BLaER1 treated with 17β-estradiol and CSF1 and Interleukin-3, amounts not matched to agents 10 nM and 100 nM (cell line): ENCODE results near the gene SLC35G6.

Source experiments
- H3K27ac ChIP-seq, 11 experiments: shearing (Covaris generic); formaldehyde crosslinking; 2 replicates each; pipeline ENCODE4 v1.8.1; 2022
- H3K27me3 ChIP-seq, 11 experiments: shearing (Covaris generic); formaldehyde crosslinking; 2 replicates each; pipeline ENCODE4 v1.8.1; 2022
- H3K36me3 ChIP-seq, 11 experiments: shearing (Covaris generic); formaldehyde crosslinking; 2 replicates each; pipeline ENCODE4 v1.8.1; 2022
- H3K4me1 ChIP-seq, 10 experiments: shearing (Covaris generic); formaldehyde crosslinking; 2 replicates each; pipeline ENCODE4 v1.8.1; 2022
- H3K4me2 ChIP-seq, 11 experiments: shearing (Covaris generic); formaldehyde crosslinking; 2 replicates each; pipeline ENCODE4 v1.8.1; 2022
- H3K4me3 ChIP-seq, 10 experiments: shearing (Covaris generic); formaldehyde crosslinking; 2 replicates each; pipeline ENCODE4 v1.8.1; 2022
- H3K9ac ChIP-seq, 11 experiments: shearing (Covaris generic); formaldehyde crosslinking; 2 replicates each; pipeline ENCODE4 v1.8.1; 2022
- H3K9me3 ChIP-seq, 11 experiments: shearing (Covaris generic); formaldehyde crosslinking; replicated peaks in 1 of 11; 2 replicates each; pipeline ENCODE4 v1.8.1; 2022
- H4K20me1 ChIP-seq, 11 experiments: shearing (Covaris generic); formaldehyde crosslinking; 2 replicates each; pipeline ENCODE4 v1.8.1; 2022
- Cebpa-rat ChIP-seq, 11 experiments: shearing (Covaris generic); IDR thresholded peaks; 2 replicates each; pipeline ENCODE4 v1.8.1; 2022

Gene SLC35G6

DNA sequence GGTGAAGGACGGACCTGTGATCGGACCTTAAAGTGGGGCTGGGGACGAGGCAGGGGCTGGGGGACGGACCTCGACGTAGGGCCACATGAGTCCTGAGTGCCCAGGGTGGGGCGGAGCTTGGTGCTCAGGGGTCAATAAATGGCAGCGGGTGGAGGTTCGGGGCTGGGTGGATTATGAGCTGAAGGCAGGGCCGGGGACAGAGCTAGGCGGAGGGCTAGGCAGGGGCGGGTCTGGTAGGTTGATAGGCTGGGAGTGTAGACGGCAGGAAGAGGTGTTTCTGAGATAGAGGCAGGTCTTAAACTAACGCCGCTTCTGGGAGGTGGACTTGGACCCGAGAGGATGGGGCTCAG is 35.7 kb upstream of the SLC35G6 start:
- peaks cover 0 to 31% (median 10%) of the 10 kb centered on the region in 11 experiments; a peak in 12 of 22 replicates for H4K20me1 ChIP-seq
- no peaks in the 10 kb centered on the region for H3K36me3 ChIP-seq
- H3K27ac ChIP-seq: no peak overlapping the region
- peaks cover 13 to 23% (median 19%) of the 10 kb centered on the region in 10 experiments for H3K4me1 ChIP-seq
- H3K9ac ChIP-seq: no peak overlapping the region
- TF ChIP-seq Cebpa-rat (IDR thresholded peaks at IDR 0.05): no peak
- H3K9me3 ChIP-seq: no peaks in the 10 kb centered on the region
- H3K4me3 ChIP-seq: peak overlapping the region in 7 of 10 experiments; percentile 42 to 64 (median 51); a peak in 10 of 20 replicates
- peaks cover 80 to 89% (median 83%) of the 10 kb centered on the region in 11 experiments for H3K27me3 ChIP-seq
- H3K4me2 ChIP-seq: peak overlapping the region; percentile 81 to 96 (median 87)

DNA sequence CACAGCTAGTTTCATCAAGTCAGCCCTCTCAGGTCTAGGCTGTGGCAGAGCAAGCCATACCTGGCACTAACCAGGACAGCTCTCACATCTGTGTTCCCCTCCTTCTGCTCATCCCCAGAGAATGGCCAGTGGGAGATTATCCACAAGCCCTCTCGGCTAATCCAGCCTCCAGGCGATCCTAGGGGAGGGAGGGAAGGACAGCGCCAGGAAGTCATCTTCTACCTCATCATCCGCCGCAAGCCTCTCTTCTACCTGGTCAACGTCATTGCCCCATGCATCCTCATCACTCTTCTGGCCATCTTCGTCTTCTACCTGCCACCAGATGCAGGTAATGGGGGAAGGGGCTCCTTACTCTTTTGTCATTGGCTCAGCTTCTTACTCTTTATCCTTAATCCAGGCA is 32.8 kb upstream of the SLC35G6 start:
- Histone ChIP-seq H3K4me3 (no peak overlapping the region), H3K36me3 (no peaks in the 10 kb centered on the region), H3K9me3 (no peaks in the 10 kb centered on the region), H4K20me1 (peaks cover 0 to 19% (median 6%) of the 10 kb centered on the region in 11 experiments; a peak in 9 of 22 replicates), H3K4me2 (no peak overlapping the region), H3K27ac (no peak overlapping the region), H3K4me1 (peaks cover 10 to 18% (median 15%) of the 10 kb centered on the region in 10 experiments), H3K27me3 (peaks cover 51 to 60% (median 54%) of the 10 kb centered on the region in 11 experiments), H3K9ac (no peak overlapping the region)
- TF ChIP-seq Cebpa-rat (IDR thresholded peaks at IDR 0.05): no peak

DNA sequence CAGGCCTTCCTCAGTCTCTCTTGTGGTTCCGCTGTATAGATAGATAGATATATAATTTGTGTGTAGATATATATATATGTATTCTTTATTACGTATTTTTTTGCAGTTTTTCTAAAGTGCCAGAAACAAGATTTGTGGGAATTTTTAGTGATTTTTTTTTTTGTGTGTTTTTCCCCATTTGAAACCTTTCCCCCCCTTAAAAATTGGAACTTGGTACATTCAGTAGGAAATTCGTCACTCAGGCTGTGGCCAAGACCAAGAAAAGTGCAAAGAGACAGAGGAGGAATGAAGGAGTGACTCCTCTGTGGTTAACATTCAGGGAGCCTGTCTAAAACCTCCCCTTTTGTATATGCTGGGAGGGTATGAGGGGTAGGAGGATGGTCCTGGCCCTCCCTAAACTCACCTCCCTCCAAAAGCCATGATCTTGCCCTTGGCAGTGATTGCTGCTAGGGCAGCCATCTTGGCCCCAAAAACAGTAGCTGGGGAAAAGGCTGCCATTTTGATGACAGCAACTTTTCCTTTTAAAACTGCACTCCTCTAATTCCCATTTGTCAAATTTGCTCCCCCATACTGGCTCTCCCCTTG is 21.2 kb upstream of the SLC35G6 start:
- H3K4me1 ChIP-seq: peaks cover 13 to 26% (median 20%) of the 10 kb centered on the region in 10 experiments
- peak overlapping the region in 10 of 11 experiments; percentile 18 to 66 (median 44); a peak in 16 of 22 replicates for H3K27ac ChIP-seq
- no peaks in the 10 kb centered on the region; a peak in 2 of 22 replicates for H4K20me1 ChIP-seq
- H3K9ac ChIP-seq: no peak overlapping the region
- H3K27me3 ChIP-seq: no peaks in the 10 kb centered on the region
- no peaks in the 10 kb centered on the region for H3K9me3 ChIP-seq
- peak overlapping the region in 8 of 11 experiments; percentile 10 to 52 (median 28); a peak in 10 of 22 replicates for H3K4me2 ChIP-seq
- TF ChIP-seq Cebpa-rat (IDR thresholded peaks at IDR 0.05): no peak
- no peak overlapping the region for H3K4me3 ChIP-seq
- peaks cover 26 to 49% (median 36%) of the 10 kb centered on the region in 11 experiments for H3K36me3 ChIP-seq

DNA sequence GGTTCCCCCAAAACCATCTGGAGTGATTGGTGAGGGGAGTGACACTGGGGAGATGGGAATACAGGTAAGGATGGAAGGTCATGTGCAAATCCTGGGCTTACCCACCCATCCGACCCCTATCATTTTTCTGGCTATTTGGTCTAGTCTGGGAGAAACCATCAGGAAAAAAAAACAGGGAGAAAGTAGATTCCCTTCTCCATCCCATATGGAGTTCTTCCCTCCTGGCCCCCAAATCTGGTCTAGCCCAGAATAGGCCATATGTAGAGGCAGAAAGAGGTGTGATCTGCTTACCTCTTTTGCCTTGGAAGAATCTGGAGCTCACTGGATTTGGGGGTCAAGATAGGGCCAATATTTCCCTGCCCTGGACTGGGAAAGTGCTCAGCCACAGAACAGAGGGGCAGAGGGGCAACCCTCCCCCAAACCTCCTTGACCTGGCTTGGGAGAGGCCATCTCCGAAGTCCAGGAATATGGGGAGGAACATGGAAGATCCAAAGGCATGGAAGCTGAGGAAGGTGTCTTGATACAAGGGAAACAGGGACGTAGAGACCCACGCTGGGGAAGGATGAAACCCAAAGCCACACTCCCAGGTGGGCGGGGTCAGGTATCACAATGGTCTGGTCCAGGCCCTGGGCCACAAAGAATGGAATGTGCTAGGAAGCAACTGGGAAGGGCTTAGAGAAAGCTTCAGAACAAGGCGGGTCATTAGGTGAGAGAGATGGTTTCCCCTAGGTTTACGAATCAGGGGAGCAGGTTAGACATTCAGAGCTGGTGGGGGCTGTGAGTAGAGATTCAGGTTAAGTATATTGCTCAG is 20.2 kb upstream of the SLC35G6 start:
- no peak for TF ChIP-seq Cebpa-rat (IDR thresholded peaks at IDR 0.05)
- Histone ChIP-seq H4K20me1 (no peaks in the 10 kb centered on the region; a peak in 2 of 22 replicates), H3K4me1 (peaks cover 12 to 29% (median 21%) of the 10 kb centered on the region in 10 experiments), H3K4me2 (peak overlapping the region in 6 of 11 experiments; percentile 10 to 52 (median 36); a peak in 7 of 22 replicates), H3K36me3 (peaks cover 33 to 58% (median 43%) of the 10 kb centered on the region in 11 experiments), H3K9ac (no peak overlapping the region), H3K9me3 (no peaks in the 10 kb centered on the region), H3K27ac (peak overlapping the region in 7 of 11 experiments; percentile 37 to 66 (median 49); a peak in 10 of 22 replicates), H3K4me3 (no peak overlapping the region), H3K27me3 (no peaks in the 10 kb centered on the region)

DNA sequence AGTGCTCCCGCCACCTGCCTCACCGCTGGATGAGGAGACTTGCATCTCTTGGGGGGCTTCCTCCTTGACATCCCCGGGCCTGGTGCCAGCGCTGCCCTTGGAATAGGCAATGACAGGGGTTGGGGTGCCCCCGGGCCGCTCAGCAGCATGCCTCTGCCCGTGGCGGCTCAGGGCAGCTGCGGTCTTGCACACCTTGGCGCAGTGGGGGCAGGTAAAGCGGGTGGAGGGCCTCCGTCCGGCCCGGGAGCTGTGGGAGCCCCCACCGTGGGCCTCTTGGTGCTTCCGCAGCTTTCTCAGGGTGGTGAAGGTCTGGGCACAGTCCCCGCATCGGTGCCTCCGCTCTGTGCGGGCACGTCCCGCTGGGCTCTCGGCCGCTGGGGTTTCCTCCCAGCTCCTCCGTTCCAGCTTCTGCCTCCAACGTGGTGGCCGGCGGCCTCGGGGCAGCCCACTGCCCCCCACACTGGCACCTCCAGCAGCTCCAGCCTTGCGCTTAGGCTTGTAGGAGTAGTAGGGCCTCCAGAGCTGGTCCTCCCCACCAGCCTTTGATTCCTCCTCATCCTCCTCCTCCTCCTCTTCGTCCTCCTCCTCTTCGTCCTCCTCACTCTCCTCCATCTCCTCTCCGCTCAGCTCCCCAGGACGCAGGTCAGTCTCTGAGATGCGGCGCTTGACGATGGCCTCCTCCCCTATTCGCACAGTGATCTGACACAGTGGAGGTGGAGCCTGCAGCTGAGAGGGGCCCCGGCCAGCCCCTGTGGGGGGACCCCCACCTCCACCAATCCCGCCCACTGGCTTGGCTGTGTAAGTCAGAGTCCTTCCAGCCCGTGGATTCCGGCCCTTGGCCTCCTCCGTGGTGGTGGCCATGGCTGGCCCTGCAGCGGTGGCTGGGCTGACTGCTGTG is 18.5 kb upstream of the SLC35G6 start:
- no peak overlapping the region for H3K27ac ChIP-seq
- peaks cover 14 to 34% (median 26%) of the 10 kb centered on the region in 10 experiments for H3K4me1 ChIP-seq
- H3K9me3 ChIP-seq: no peaks in the 10 kb centered on the region
- H3K9ac ChIP-seq: no peak overlapping the region
- H4K20me1 ChIP-seq: peaks cover 0 to 13% (median 0%) of the 10 kb centered on the region in 11 experiments; a peak in 6 of 22 replicates
- no peak overlapping the region for H3K4me2 ChIP-seq
- H3K36me3 ChIP-seq: peaks cover 42 to 75% (median 54%) of the 10 kb centered on the region in 11 experiments
- no peaks in the 10 kb centered on the region for H3K27me3 ChIP-seq
- TF ChIP-seq Cebpa-rat (IDR thresholded peaks at IDR 0.05): no peak
- H3K4me3 ChIP-seq: no peak overlapping the region

DNA sequence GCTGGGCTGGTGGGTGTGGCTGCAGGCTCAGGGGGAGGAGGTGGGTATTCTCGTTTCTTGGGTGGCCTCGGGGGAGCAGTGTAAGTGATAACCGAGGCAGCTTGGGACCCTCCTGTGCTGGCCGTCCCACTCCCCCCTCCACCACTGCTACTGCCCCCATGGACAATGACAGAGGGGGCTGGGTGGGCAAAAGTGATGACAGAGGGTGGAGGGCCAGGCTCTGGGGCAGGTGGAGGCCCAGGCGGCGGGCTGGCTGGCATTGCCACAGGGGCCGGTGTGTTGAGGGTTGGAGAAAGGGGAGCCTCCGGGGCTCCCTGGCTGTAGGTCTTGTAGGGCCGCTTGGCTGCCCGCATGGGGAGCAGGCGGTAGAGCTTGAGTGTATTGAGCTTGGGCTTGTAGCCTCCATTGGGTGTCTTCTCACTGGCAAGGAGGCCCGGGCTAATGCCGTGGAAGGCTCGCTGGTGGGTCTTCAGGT is 17.8 kb upstream of the SLC35G6 start:
- no peaks in the 10 kb centered on the region for H3K9me3 ChIP-seq
- H4K20me1 ChIP-seq: peaks cover 0 to 19% (median 0%) of the 10 kb centered on the region in 11 experiments; a peak in 6 of 22 replicates
- no peak overlapping the region for H3K27ac ChIP-seq
- H3K4me1 ChIP-seq: peaks cover 19 to 41% (median 31%) of the 10 kb centered on the region in 10 experiments
- no peak for TF ChIP-seq Cebpa-rat (IDR thresholded peaks at IDR 0.05)
- H3K4me2 ChIP-seq: no peak overlapping the region
- no peaks in the 10 kb centered on the region for H3K27me3 ChIP-seq
- no peak overlapping the region for H3K9ac ChIP-seq
- H3K4me3 ChIP-seq: no peak overlapping the region
- peaks cover 42 to 74% (median 54%) of the 10 kb centered on the region in 11 experiments for H3K36me3 ChIP-seq

DNA sequence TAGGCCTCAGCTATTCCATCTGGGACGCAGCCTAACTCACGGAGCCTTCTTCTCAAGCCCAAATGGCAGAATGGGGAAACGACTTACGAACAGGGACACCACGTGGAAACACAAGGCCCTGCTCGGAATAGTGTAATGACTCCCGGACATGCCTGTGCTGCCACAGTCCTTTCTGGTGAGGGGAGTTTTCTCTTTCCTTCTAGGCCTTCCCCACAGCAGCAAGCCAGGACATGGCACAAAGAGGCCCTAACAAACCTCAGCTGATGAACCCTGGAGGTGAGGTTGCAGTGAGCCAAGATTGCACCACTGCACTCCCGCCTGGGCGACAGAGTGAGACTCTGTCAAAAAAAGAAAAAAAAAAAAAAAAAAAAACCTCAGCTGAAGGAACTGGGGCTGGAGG is 17.2 kb upstream of the SLC35G6 start:
- H3K9me3 ChIP-seq: no peaks in the 10 kb centered on the region
- no peak overlapping the region for H3K4me2 ChIP-seq
- peaks cover 0 to 26% (median 0%) of the 10 kb centered on the region in 11 experiments; a peak in 6 of 22 replicates for H4K20me1 ChIP-seq
- H3K4me3 ChIP-seq: no peak overlapping the region
- H3K36me3 ChIP-seq: peaks cover 42 to 68% (median 57%) of the 10 kb centered on the region in 11 experiments
- no peak overlapping the region for H3K9ac ChIP-seq
- 0 out of 22 replicates have a peak overlapping the region, but pooled peaks of 1 of the 11 experiments have one; percentile 9 for H3K27ac ChIP-seq
- no peak for TF ChIP-seq Cebpa-rat (IDR thresholded peaks at IDR 0.05)
- peaks cover 19 to 42% (median 31%) of the 10 kb centered on the region in 10 experiments for H3K4me1 ChIP-seq
- H3K27me3 ChIP-seq: no peaks in the 10 kb centered on the region

DNA sequence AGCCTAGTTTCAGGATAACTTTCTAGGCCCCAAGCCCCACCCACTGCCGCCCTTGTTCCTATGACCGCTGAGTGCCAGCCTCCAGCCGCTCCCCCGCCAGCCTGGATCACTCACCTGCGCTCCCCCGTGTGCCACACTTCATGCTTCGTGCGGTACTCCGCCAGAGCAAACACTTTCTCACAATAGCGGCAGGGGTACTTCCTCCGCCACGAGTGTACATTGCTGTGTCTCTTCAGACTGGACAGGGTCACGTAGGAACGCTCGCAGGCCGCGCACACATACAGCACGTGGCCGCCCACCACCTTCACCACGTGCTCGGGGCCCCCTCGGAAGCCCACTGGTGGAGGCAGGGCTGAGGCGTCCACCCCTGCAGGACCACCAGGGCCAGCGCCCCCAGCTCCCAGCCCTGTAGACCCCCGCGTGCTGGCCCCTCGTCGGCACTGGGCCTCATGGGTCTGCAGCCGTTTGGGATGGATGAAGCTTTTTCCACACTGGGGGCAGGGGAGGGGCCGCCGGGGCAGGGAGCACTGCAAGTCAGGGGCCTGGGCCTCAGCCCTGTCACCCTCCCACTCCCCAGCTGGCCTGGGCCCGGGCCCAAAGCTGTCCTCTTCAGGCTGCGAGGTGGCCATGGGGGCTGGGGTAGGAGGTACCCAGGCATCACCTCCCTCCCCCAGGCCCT is 15.5 kb upstream of the SLC35G6 start:
- peak overlapping the region in 7 of 11 experiments; percentile 27 to 71 (median 66); a peak in 9 of 22 replicates for H3K4me2 ChIP-seq
- H3K9ac ChIP-seq: peak overlapping the region in 2 of 11 experiments; percentile 1 to 27; a peak in 2 of 22 replicates
- H4K20me1 ChIP-seq: peaks cover 0 to 41% (median 6%) of the 10 kb centered on the region in 11 experiments; a peak in 7 of 22 replicates
- no peak overlapping the region for H3K4me3 ChIP-seq
- H3K9me3 ChIP-seq: no peaks in the 10 kb centered on the region
- H3K36me3 ChIP-seq: peaks cover 42 to 72% (median 56%) of the 10 kb centered on the region in 11 experiments
- H3K4me1 ChIP-seq: peaks cover 19 to 35% (median 25%) of the 10 kb centered on the region in 10 experiments
- peak overlapping the region in 8 of 11 experiments; percentile 13 to 73 (median 66); a peak in 8 of 22 replicates for H3K27ac ChIP-seq
- no peaks in the 10 kb centered on the region for H3K27me3 ChIP-seq
- no peak for TF ChIP-seq Cebpa-rat (IDR thresholded peaks at IDR 0.05)
